Measurements from ENCODE around the gene CEP152.

CEP152 gene

GRCh38 chr15:48712546-48712945 is 98.3 kb downstream of the CEP152 start:
- DNase-seq (ENCODE audit: insufficient read length, low spot score) (no peak), FAIRE-seq (no peak)

DNA sequence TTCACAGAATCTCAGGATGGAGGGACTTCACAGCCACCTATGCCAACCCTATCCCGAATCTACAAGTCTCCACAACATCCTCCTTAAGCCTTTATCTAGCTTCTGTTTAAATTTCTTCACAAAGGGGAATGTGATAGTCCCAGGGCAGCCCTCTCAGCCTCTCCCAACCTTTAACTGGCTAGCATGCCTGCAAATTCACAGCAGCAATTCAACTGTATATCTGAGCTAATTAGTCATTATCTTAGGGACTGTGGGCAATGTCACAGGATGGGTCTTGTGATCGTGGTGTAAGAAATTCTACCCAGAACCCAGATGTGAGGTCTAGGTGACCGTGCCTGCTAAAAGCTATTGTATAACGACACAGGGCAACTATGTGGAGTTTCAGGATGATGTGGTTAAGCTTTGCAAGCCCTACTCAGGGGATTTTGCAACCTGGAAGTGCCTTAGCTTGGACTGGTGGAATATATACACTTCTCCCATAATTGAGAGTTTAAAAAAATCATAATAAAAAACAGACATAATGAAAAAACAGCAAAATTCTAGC is 99.8 kb downstream of the CEP152 start:
- no peak for DNase-seq (ENCODE audit: insufficient read length, low spot score)
- FAIRE-seq: no peak

- no peak for FAIRE-seq
Observed at GRCh38 chr15:48708641-48709040, 102.2 kb downstream of the CEP152 start.

DNA sequence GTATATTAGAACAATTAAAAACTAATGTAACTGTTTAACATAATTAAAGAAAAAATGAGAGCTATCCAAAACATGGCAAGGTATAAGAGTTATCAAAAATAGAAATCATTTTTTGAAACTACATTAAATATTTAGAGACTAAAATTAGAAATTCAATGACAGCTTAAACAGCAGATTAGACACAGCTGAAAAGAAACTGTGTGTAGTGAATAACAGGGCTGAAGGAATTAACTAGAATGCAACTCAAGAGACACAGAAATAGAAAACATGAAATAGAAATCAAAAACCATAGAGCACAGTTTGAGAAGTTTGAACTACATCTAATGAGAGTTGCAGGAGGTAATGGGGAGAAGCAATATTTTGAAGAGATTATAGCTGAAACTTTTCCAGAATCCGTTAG is 105.5 kb downstream of the CEP152 start:
- no peak for DNase-seq (ENCODE audit: insufficient read length, low spot score)
- FAIRE-seq: no peak

More at GRCh38 chr15:48708641-48709040, 102.2 kb downstream of the CEP152 start:
- no peak for DNase-seq (ENCODE audit: insufficient read length, low spot score)

DNA sequence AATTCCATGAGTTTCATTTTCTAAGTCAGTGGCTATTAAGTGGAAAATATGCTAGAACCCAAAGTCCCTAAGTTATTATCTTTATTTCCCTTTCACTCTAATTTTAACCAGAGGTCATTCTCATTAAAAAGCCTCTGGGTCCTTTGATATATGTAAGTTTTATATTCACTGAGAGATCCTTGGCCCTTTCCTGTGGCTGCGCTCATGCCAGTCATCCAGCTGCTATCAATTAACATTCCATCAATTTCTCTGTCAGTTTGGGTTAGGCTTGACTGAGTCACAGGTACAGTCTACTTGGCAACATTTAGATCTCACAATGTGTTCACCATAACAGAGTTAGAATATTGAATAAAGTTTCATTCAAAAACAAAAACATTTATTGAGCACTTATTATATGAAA is 107.3 kb downstream of the CEP152 start:
- FAIRE-seq (peak; percentile 21), DNase-seq (ENCODE audit: insufficient read length, low spot score) (no peak)

- DNase-seq (ENCODE audit: insufficient read length, low spot score): no peak
- FAIRE-seq: no peak
Observed at GRCh38 chr15:48702569-48703236, 108.2 kb downstream of the CEP152 start.

GRCh38 chr15:48696627-48697312 is 114.1 kb downstream of the CEP152 start:
- FAIRE-seq (no peak), DNase-seq (ENCODE audit: insufficient read length, low spot score) (no peak)

GRCh38 chr15:48695827-48696573 is 114.9 kb downstream of the CEP152 start:
- no peak for FAIRE-seq
- DNase-seq (ENCODE audit: insufficient read length, low spot score): no peak

DNA sequence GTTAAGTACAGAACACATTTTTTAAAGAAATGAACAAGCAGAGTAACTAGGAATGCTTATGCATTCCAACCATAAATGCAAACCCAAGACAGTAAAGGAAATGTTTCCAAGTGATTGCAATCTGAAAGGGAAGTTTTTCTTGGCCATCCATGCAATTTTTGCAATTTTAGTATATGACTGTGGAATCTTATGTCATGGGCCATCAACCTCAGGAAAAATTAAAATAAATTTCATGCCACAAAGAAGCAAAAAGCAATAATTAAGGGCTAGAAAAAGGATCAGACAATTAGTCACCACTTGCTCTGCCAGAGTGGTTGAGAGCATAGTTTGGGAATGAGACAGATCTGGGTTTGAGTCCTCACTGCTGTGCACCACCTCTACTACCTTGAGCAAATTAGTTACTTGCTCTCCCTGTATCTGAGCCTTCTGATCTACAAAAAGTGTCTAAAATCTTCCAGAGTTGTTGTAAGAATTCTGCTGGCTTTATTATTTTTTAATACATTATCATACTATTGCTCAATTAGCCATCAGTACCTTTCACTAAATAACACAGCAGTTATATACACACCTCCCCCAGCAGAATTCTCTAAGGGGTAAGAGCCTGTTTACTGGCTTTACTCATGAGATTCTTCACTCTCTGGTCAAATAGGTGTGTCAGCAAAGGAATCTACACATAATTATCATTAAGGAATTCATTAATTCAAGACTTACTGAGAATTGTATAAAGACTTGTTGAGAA is 115.6 kb downstream of the CEP152 start:
- no peak for FAIRE-seq
- no peak for DNase-seq (ENCODE audit: insufficient read length, low spot score)

GRCh38 chr15:48693484-48693883 is 117.4 kb downstream of the CEP152 start:
- FAIRE-seq: no peak
- no peak for DNase-seq (ENCODE audit: insufficient read length, low spot score)

DNA sequence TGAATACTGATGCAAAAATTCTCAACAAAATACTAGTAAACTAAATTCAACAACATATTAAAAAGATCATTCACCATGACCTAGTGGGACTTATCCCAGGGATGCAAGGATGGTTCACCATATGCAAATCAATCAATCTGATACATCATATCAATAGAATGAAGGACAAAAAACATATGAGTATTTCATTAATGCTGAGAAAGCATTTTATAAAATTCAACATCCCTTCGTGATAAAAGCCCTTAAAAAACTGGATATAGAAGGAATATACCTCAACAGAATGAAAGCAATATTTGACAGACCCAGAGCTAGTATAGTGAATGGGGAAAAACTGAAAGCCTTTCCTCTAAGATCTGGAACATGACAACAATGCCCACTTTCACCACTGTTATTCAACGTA is 122.4 kb downstream of the CEP152 start:
- FAIRE-seq: no peak
- DNase-seq (ENCODE audit: insufficient read length, low spot score): no peak

Measured in GM19239 (cell line).